ENCODE results near the gene DNAJC7.

GRCh38 chr17:42026857-42027589 is 9.8 kb upstream of the DNAJC7 start:
- TF ChIP-seq POLR2A (IDR thresholded peaks at IDR 0.05) (no peak), CTCF (IDR thresholded peaks at IDR 0.05) (no peak)
